H1 (cell line): ENCODE measurements around the gene MBOAT2. TPM values are rescaled to one million over a fixed set of nuclear protein-coding genes. Genes with fewer than 3 reads are reported as not detected.

Experiments
- CBX8 ChIP-seq: fragments of 300-800, 300-1000 bp; sonication (generic); IDR thresholded peaks from 2 replicates; pipeline ENCODE4 v1.7.1; 2016; ENCODE audit warnings: low read depth, low read length, borderline replicate concordance
- RAD21 ChIP-seq, 2 experiments: IDR thresholded peaks in 1 of 2; conservative IDR thresholded peaks in 1 of 2; 2 replicates each; pipeline ENCODE4 v1.6.1; 2011; ENCODE audit warnings: low read depth in 2 of 2, low read length in 2 of 2, improper control_type of control experiment in 1 of 2, inconsistent platforms in 1 of 2, mild to moderate bottlenecking in 1 of 2, moderate library complexity in 1 of 2
- RNF2 ChIP-seq: fragments of 200-900, 300-1000 bp; sonication (generic); IDR thresholded peaks from 2 replicates; pipeline ENCODE4 v1.7.1; 2016; ENCODE audit warnings: borderline replicate concordance, low read depth, mild to moderate bottlenecking, antibody characterized with exemption, low read length; ENCODE audit not compliant: poor library complexity, severe bottlenecking; ENCODE audit errors: missing control alignments
- SIX5 ChIP-seq: IDR thresholded peaks from 2 replicates; pipeline ENCODE4 v1.6.1; 2011; ENCODE audit warnings: mild to moderate bottlenecking, low read depth, low read length
- TEAD4 ChIP-seq: IDR thresholded peaks from 2 replicates; pipeline ENCODE4 v1.6.1; 2012; ENCODE audit warnings: low read depth, low read length, inconsistent platforms, mixed read lengths
- ZNF274 ChIP-seq: IDR thresholded peaks from 2 replicates; pipeline ENCODE4 v1.7.0; 2012; ENCODE audit warnings: low read length, borderline replicate concordance; ENCODE audit errors: extremely low read depth
- polyA plus RNA-seq, 7 experiments: library from polyadenylated mRNA; depleted of rRNA in 3 of 7; stranded (reverse) in 5 of 7; unstranded in 2 of 7; fragments of >200 nt in 5 of 7; fragments of 200-250 nt in 2 of 7; gene quantifications; 1 replicate in 5 of 7; 2 replicates in 1 of 7; 4 replicates in 1 of 7; pipeline versions ENCODE4 v1.2.1 to v1.2.3, GENCODE V29; 2011 to 2013; ENCODE audit warnings: missing spikeins in 2 of 7, mixed read lengths in 2 of 7
- total RNA-seq: library from RNA; stranded (reverse); fragmentation: NEBNext Ultra II Directional; extraction: Animal tissue kit (Norgen Biotek cat#: 25700); gene quantifications from 2 replicates; pipeline ENCODE4 v1.2.1, GENCODE V29; 2021

The MBOAT2 gene
- total and polyA plus RNA-seq, 2 of the 8 experiments (the other 6 are each of a cell fraction or from before 2014, with no cell fraction given) = 11.2 to 23.4 TPM

GRCh38 chr2:8999797-9000196 is 3.7 kb downstream of the MBOAT2 start (continued):
- TF ChIP-seq TEAD4 (no peak), CBX8 (no peak), ZNF274 (no peak), RAD21 (IDR thresholded peaks at IDR 0.05 in 1 of 2, conservative IDR thresholded peaks at IDR 0.05 in 1 of 2; ENCODE audit: low read depth in 2 of 2, low read length in 2 of 2) (no peak), RNF2 (no peak), SIX5 (no peak)
